ENCODE results near the gene NHSL1.

Gene NHSL1

GRCh38 chr6:138509371-138509770 lies 10.1 kb upstream of the NHSL1 start:
- Mint-ChIP-seq H3K9me3 (no peaks in the 10 kb centered on the region), H3K4me3 (no peak overlapping the region), H3K27ac (no peak overlapping the region), H3K27me3 (no peaks in the 10 kb centered on the region), H3K4me1 (peaks cover 2% of the 10 kb centered on the region)
- DNase-seq: peak; percentile 19 to 32
- ATAC-seq: peak; percentile 58

- Mint-ChIP-seq H3K27me3 (no peaks in the 10 kb centered on the region), H3K27ac (no peak overlapping the region), H3K9me3 (no peaks in the 10 kb centered on the region), H3K4me1 (peaks cover 7% of the 10 kb centered on the region), H3K4me3 (no peak overlapping the region)
- ATAC-seq: no peak
- DNase-seq: no peak
Observed at GRCh38 chr6:138508676-138508988, 9.3 kb upstream of the NHSL1 start.

GRCh38 chr6:138507977-138508675 lies 8.8 kb upstream of the NHSL1 start:
- Mint-ChIP-seq H3K27ac (no peak overlapping the region), H3K27me3 (no peaks in the 10 kb centered on the region), H3K9me3 (no peaks in the 10 kb centered on the region), H3K4me3 (no peak overlapping the region), H3K4me1 (peaks cover 7% of the 10 kb centered on the region)
- no peak for ATAC-seq
- no peak for DNase-seq

- Mint-ChIP-seq H3K27me3 (no peaks in the 10 kb centered on the region), H3K4me3 (no peak overlapping the region), H3K27ac (no peak overlapping the region), H3K9me3 (no peaks in the 10 kb centered on the region), H3K4me1 (peaks cover 7% of the 10 kb centered on the region)
- DNase-seq (no peak), ATAC-seq (no peak)
Observed at GRCh38 chr6:138504764-138505689, 5.7 kb upstream of the NHSL1 start.

GRCh38 chr6:138503881-138504680 lies 4.8 kb upstream of the NHSL1 start:
- Mint-ChIP-seq H3K4me3 (no peak overlapping the region), H3K4me1 (peaks cover 12% of the 10 kb centered on the region), H3K9me3 (no peaks in the 10 kb centered on the region), H3K27ac (no peak overlapping the region), H3K27me3 (peaks cover 3% of the 10 kb centered on the region)
- no peak for ATAC-seq
- DNase-seq: no peak

- Mint-ChIP-seq H3K4me3 (no peak overlapping the region), H3K4me1 (peaks cover 17% of the 10 kb centered on the region), H3K27me3 (peaks cover 15% of the 10 kb centered on the region), H3K9me3 (no peaks in the 10 kb centered on the region), H3K27ac (no peak overlapping the region)
- DNase-seq: no peak
- no peak for ATAC-seq
Observed at GRCh38 chr6:138502546-138502945, 3.3 kb upstream of the NHSL1 start.

GRCh38 chr6:138500867-138501446 lies 1.7 kb upstream of the NHSL1 start:
- H3K9me3 Mint-ChIP-seq: no peaks in the 10 kb centered on the region
- H3K4me3 Mint-ChIP-seq: no peak overlapping the region
- peaks cover 17% of the 10 kb centered on the region for H3K4me1 Mint-ChIP-seq
- peaks cover 15% of the 10 kb centered on the region for H3K27me3 Mint-ChIP-seq
- DNase-seq (no peak), ATAC-seq (no peak)
- H3K27ac Mint-ChIP-seq: no peak overlapping the region

- H3K4me1 Mint-ChIP-seq: peaks cover 17% of the 10 kb centered on the region
- no peak for DNase-seq
- H3K9me3 Mint-ChIP-seq: no peaks in the 10 kb centered on the region
- H3K4me3 Mint-ChIP-seq: no peak overlapping the region
- no peak overlapping the region for H3K27ac Mint-ChIP-seq
- ATAC-seq: no peak
- H3K27me3 Mint-ChIP-seq: peaks cover 15% of the 10 kb centered on the region
Observed at GRCh38 chr6:138500045-138500665, 861 bp upstream of the NHSL1 start.

GRCh38 chr6:138498629-138499302 lies 528 bp downstream of the NHSL1 start:
- Mint-ChIP-seq H3K27ac (peak overlapping the region; percentile 39 to 72), H3K4me3 (peak overlapping the region in 1 of 2 donors; percentile 21), H3K9me3 (no peaks in the 10 kb centered on the region), H3K27me3 (peaks cover 15% of the 10 kb centered on the region), H3K4me1 (peaks cover 10% of the 10 kb centered on the region)
- ATAC-seq: no peak
- DNase-seq: no peak

GRCh38 chr6:138497286-138497685 lies 2.0 kb downstream of the NHSL1 start:
- no peak for ATAC-seq

GRCh38 chr6:138494312-138494711 lies 5.0 kb downstream of the NHSL1 start:
- H3K27ac Mint-ChIP-seq: peak overlapping the region in 1 of 2 donors; percentile 66
- no peaks in the 10 kb centered on the region for H3K9me3 Mint-ChIP-seq
- H3K4me1 Mint-ChIP-seq: peaks cover 7% of the 10 kb centered on the region
- no peak overlapping the region for H3K4me3 Mint-ChIP-seq
- H3K27me3 Mint-ChIP-seq: peaks cover 15% of the 10 kb centered on the region
- no peak for DNase-seq
- no peak for ATAC-seq

More at GRCh38 chr6:138497286-138497685, 2.0 kb downstream of the NHSL1 start:
- Mint-ChIP-seq H3K27me3 (peaks cover 15% of the 10 kb centered on the region), H3K9me3 (no peaks in the 10 kb centered on the region), H3K4me3 (no peak overlapping the region), H3K4me1 (peaks cover 10% of the 10 kb centered on the region), H3K27ac (no peak overlapping the region)
- no peak for DNase-seq

- no peak for ATAC-seq
- Mint-ChIP-seq H3K27ac (no peak overlapping the region), H3K9me3 (no peaks in the 10 kb centered on the region), H3K4me3 (no peak overlapping the region), H3K4me1 (no peaks in the 10 kb centered on the region), H3K27me3 (peaks cover 6% of the 10 kb centered on the region)
- DNase-seq: no peak
Observed at GRCh38 chr6:138493413-138493812, 5.9 kb downstream of the NHSL1 start.

GRCh38 chr6:138492871-138493270 lies 6.4 kb downstream of the NHSL1 start:
- Mint-ChIP-seq H3K4me1 (no peaks in the 10 kb centered on the region), H3K27me3 (peaks cover under 1% of the 10 kb centered on the region), H3K4me3 (no peak overlapping the region), H3K27ac (no peak overlapping the region), H3K9me3 (no peaks in the 10 kb centered on the region)
- no peak for DNase-seq
- ATAC-seq: no peak

- Mint-ChIP-seq H3K27me3 (no peaks in the 10 kb centered on the region), H3K27ac (no peak overlapping the region), H3K4me3 (no peak overlapping the region), H3K9me3 (no peaks in the 10 kb centered on the region), H3K4me1 (peaks cover under 1% of the 10 kb centered on the region)
- no peak for DNase-seq
- no peak for ATAC-seq
Observed at GRCh38 chr6:138492113-138492512, 7.2 kb downstream of the NHSL1 start.

Measured in stimulated activated naive CD8-positive, alpha-beta T cell treated with anti-CD3 and anti-CD28 coated beads, Interleukin-15, amount 100 ng/mL, for 72 hours (primary cell).